ENCODE results near the gene RAG1.

DNA sequence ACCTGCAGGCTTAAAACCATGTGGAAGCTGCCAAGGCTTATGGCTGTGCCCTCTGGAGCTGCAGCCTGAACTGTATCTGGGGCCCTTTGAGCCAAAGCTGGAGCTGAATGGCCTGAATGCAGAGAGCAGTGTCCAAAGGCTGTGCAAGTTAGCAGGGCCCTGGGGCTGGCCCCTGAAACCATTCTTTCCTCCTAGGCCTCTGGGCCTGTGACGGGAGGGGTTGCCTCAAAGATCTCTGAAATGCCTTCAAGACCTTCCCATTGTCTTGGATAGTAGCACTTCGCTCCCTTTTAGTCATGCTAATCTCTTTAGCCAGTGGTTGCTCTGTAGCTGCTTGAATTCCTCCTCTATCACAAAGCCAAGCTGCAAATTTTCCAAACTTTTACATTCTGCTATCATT lies 13.7 kb downstream of the RAG1 start:
- TF ChIP-seq POLR2A (IDR thresholded peaks at IDR 0.05) (no peak), CTCF (IDR thresholded peaks at IDR 0.05) (no peak), POLR2AphosphoS5 (IDR thresholded peaks at IDR 0.05) (no peak)
